ENCODE measurements around the gene CDC42.

Gene CDC42

DNA sequence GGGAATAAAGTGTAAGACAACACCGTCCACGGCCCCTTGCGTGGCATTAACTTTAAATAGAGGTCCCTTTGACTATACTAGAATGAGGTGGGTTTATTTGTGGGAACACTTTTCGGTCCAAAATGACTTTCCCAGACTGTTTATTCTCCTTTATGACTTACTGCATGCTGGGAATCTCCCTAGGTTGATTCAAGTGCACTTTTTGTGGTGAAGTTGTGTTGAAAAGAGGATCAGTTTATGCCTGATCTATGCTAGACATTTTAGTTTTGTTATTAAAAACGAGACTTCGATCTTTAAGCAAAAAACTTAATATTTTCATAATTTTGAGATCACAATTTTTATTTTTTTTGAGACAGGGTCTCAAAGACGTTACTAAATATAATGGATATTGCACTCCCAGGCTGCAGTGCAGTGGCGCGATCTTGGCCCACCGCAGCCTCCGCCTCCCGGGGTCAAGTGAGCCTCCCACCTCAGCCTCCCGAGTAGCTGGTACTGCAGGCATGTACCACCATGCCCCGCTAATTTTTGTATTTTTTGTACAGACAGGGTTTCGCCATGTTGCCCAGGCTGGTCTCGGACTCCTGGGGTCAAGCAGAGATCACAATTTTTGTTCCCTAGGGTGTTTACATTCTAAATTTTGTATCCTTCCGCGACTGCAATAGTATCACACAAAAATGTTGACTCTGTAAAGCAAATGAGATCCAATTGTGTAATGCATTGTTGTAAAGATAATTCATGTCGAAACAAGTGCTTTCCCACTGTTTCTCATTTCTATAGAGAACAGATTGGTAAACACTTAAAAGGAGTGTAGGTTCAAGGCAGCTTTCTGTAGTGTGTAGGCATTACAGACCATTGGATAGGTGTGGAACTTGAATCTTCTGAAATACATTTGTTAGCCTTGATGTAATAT lies 1.6 kb downstream of the CDC42 start:
- peak overlapping the region; percentile 98 for H3K27ac ChIP-seq (ENCODE audit: low read depth, low read length)
- peak overlapping the region; percentile 95 for H3K9ac ChIP-seq (ENCODE audit: low read depth, low read length)
- H3K27me3 ChIP-seq (ENCODE audit: control insufficient read depth, insufficient read depth, low read length), result no peaks in the 10 kb centered on the region
- no peaks in the 10 kb centered on the region for H3K4me1 ChIP-seq (ENCODE audit: control insufficient read depth, insufficient read depth, low read length)
- peaks cover 5% of the 10 kb centered on the region; the same call in 1 of the 2 replicates for H3K36me3 ChIP-seq (ENCODE audit: control insufficient read depth, insufficient read depth, low read length)
- H3K9me3 ChIP-seq (ENCODE audit: control insufficient read depth, insufficient read depth, low read length), result no peaks in the 10 kb centered on the region
- H3K4me3 ChIP-seq (ENCODE audit: low read depth, low read length), result peak overlapping the region; percentile 88

- H3K27ac ChIP-seq (ENCODE audit: low read depth, low read length), result no peak overlapping the region
- no peak overlapping the region for H3K4me3 ChIP-seq (ENCODE audit: low read depth, low read length)
- peaks cover 5% of the 10 kb centered on the region; the same call in 1 of the 2 replicates for H3K36me3 ChIP-seq (ENCODE audit: control insufficient read depth, insufficient read depth, low read length)
- no peaks in the 10 kb centered on the region for H3K9me3 ChIP-seq (ENCODE audit: control insufficient read depth, insufficient read depth, low read length)
- no peak overlapping the region for H3K9ac ChIP-seq (ENCODE audit: low read depth, low read length)
- H3K4me1 ChIP-seq (ENCODE audit: control insufficient read depth, insufficient read depth, low read length), result no peaks in the 10 kb centered on the region
- no peaks in the 10 kb centered on the region for H3K27me3 ChIP-seq (ENCODE audit: control insufficient read depth, insufficient read depth, low read length)
Observed at GRCh38 chr1:22055463-22055862, 3.0 kb downstream of the CDC42 start.

DNA sequence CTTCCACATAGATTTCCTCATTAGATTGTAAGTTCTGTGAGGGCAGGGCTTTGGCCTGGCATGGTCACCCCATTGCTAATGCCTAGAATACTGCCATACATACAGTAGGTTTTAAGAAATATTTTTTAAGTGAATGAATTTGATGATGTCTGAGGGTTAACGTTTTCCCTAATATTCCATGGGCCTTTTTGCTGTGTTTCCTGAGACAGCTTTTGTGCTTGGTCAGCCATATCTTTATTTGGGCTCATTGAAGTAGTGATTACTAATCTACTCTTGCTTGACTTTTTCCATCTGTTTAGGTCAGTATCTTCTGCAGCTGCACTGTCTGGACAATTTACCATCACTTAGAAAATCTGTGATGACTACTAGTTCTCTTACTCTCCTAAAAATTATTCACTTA lies 3.5 kb downstream of the CDC42 start:
- no peaks in the 10 kb centered on the region for H3K4me1 ChIP-seq (ENCODE audit: control insufficient read depth, insufficient read depth, low read length)
- H3K36me3 ChIP-seq (ENCODE audit: control insufficient read depth, insufficient read depth, low read length), result peaks cover 5% of the 10 kb centered on the region; the same call in 1 of the 2 replicates
- no peaks in the 10 kb centered on the region for H3K27me3 ChIP-seq (ENCODE audit: control insufficient read depth, insufficient read depth, low read length)
- H3K27ac ChIP-seq (ENCODE audit: low read depth, low read length), result no peak overlapping the region
- H3K4me3 ChIP-seq (ENCODE audit: low read depth, low read length), result no peak overlapping the region
- no peaks in the 10 kb centered on the region for H3K9me3 ChIP-seq (ENCODE audit: control insufficient read depth, insufficient read depth, low read length)
- no peak overlapping the region for H3K9ac ChIP-seq (ENCODE audit: low read depth, low read length)

- no peak overlapping the region for H3K27ac ChIP-seq (ENCODE audit: low read depth, low read length)
- no peaks in the 10 kb centered on the region for H3K27me3 ChIP-seq (ENCODE audit: control insufficient read depth, insufficient read depth, low read length)
- no peak overlapping the region for H3K9ac ChIP-seq (ENCODE audit: low read depth, low read length)
- no peak overlapping the region for H3K4me3 ChIP-seq (ENCODE audit: low read depth, low read length)
- no peaks in the 10 kb centered on the region for H3K4me1 ChIP-seq (ENCODE audit: control insufficient read depth, insufficient read depth, low read length)
- peaks cover 5% of the 10 kb centered on the region; the same call in 1 of the 2 replicates for H3K36me3 ChIP-seq (ENCODE audit: control insufficient read depth, insufficient read depth, low read length)
- no peaks in the 10 kb centered on the region for H3K9me3 ChIP-seq (ENCODE audit: control insufficient read depth, insufficient read depth, low read length)
Observed at GRCh38 chr1:22056936-22057335, 4.4 kb downstream of the CDC42 start.

DNA sequence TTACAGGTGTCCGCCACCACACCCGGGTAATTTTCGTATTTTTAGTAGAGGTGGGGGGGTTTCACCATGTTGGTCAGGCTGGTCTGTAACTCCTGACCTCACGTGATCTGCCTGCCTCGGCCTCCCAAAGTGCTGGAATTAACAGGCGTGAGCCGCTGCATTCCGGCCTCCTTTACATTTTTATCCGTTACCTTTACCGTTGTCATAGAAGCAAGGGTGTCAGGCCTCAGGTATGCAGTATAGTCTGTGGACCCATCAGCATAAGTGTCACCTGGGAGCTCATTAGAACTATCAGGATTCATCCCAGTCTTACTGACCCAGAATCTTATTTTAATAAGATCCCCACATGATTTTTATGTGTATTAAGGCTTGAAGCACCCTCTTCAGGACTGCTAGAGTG lies 5.4 kb downstream of the CDC42 start:
- Histone ChIP-seq H3K4me3 (ENCODE audit: low read depth, low read length) (no peak overlapping the region), H3K9ac (ENCODE audit: low read depth, low read length) (no peak overlapping the region), H3K27me3 (ENCODE audit: control insufficient read depth, insufficient read depth, low read length) (no peaks in the 10 kb centered on the region), H3K4me1 (ENCODE audit: control insufficient read depth, insufficient read depth, low read length) (no peaks in the 10 kb centered on the region), H3K9me3 (ENCODE audit: control insufficient read depth, insufficient read depth, low read length) (no peaks in the 10 kb centered on the region), H3K27ac (ENCODE audit: low read depth, low read length) (no peak overlapping the region), H3K36me3 (ENCODE audit: control insufficient read depth, insufficient read depth, low read length) (peaks cover 5% of the 10 kb centered on the region; the same call in 1 of the 2 replicates)

DNA sequence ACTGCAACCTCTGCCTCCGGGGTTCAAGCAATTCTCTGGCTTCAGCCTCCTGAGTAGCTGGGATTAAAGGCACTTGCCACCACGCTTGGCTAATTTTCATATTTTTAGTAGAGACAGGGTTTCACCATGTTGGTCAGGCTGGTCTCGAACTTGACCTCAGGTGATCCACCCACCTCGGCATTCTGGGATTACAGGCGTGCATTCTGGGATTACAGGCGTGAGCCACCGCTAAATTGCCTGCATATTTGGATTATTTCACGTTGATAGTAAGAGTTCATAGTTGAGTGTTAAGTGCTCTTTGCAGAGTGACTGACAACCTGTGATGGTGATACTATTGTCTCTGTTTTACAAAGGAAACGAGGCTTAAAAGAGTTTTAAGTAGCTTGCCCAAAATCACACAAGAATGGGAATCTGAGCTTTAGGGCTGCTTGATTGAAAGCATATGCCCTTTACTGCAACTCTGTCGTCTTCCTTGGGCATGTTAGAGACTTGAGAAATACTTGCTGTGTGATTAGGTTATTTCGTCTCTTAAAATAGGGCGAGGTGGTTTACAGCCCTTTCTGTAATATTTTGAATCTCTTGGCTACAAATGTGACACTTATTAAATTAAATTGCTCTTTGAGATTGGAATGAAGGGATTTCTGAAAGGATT lies 12.4 kb downstream of the CDC42 start:
- Histone ChIP-seq H3K27ac (ENCODE audit: low read depth, low read length) (no peak overlapping the region), H3K27me3 (ENCODE audit: control insufficient read depth, insufficient read depth, low read length) (no peaks in the 10 kb centered on the region), H3K36me3 (ENCODE audit: control insufficient read depth, insufficient read depth, low read length) (no peaks in the 10 kb centered on the region), H3K9me3 (ENCODE audit: control insufficient read depth, insufficient read depth, low read length) (no peaks in the 10 kb centered on the region), H3K4me1 (ENCODE audit: control insufficient read depth, insufficient read depth, low read length) (peaks cover 14% of the 10 kb centered on the region), H3K9ac (ENCODE audit: low read depth, low read length) (no peak overlapping the region), H3K4me3 (ENCODE audit: low read depth, low read length) (no peak overlapping the region)

DNA sequence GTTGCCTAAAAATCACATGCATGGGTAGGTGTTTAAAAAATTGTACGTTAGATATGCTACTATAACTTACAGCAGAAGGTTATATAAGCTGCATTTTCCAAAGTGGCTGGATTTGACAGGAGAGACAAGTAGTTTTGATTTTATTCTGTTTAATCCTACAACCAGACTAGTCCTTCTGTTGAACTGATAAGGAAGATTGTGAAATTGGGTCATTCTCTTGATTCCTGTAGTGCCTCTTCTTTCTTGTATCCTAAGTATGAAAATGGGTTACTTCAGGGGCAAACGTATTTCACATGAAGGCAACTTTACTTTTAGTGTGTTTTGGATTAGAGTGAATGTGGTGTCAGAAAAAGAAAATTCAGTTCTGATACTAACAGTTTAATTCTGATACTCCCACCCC lies 19.0 kb downstream of the CDC42 start:
- Histone ChIP-seq H3K9me3 (ENCODE audit: control insufficient read depth, insufficient read depth, low read length) (no peaks in the 10 kb centered on the region), H3K9ac (ENCODE audit: low read depth, low read length) (no peak overlapping the region), H3K4me1 (ENCODE audit: control insufficient read depth, insufficient read depth, low read length) (peaks cover 19% of the 10 kb centered on the region), H3K36me3 (ENCODE audit: control insufficient read depth, insufficient read depth, low read length) (no peaks in the 10 kb centered on the region), H3K27ac (ENCODE audit: low read depth, low read length) (no peak overlapping the region), H3K27me3 (ENCODE audit: control insufficient read depth, insufficient read depth, low read length) (no peaks in the 10 kb centered on the region), H3K4me3 (ENCODE audit: low read depth, low read length) (no peak overlapping the region)

DNA sequence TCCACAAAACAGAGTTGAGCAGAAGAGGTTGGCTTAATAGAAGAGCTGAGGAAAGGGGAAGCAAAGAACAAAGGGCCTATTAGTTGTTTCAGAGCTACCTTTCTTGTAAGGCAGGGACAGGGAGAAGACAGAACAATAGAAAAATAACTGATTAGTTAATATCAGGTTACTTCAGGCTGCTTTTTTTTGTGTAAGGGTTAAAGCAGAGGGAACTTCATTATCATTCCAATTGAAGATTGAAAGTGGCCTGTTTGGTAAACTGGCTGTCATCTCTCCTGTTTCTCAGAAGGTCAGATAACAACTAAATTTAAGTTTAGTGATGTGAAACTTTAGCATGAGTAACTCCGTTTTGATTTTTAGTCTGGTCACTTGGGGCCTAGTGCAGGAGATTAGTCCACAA lies 22.3 kb downstream of the CDC42 start:
- Histone ChIP-seq H3K36me3 (ENCODE audit: control insufficient read depth, insufficient read depth, low read length) (peaks cover 13% of the 10 kb centered on the region), H3K9ac (ENCODE audit: low read depth, low read length) (0 out of 2 replicates have a peak overlapping the region, but pooled peaks have one; percentile 23)

DNA sequence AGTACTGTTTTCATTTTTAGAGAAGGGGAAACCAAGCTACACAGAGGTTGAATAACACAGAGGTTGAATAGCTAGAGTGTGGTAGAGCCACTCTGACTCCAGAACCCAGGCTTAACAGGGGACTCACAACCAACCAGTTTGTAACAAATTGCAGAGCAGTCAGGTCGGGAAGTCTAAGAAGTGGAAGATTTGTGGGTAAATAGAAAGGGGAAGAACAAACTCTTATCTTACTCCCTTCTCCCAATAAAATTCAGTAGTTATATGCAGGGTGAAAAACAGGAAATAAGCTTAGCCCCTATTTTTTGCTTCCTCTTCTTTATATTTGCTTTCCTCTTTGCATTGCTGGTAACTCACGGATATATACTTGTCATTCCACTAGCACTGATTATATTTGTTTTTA lies 23.2 kb downstream of the CDC42 start:
- peaks cover 18% of the 10 kb centered on the region for H3K36me3 ChIP-seq (ENCODE audit: control insufficient read depth, insufficient read depth, low read length)
- no peaks in the 10 kb centered on the region for H3K27me3 ChIP-seq (ENCODE audit: control insufficient read depth, insufficient read depth, low read length)
- no peak overlapping the region for H3K9ac ChIP-seq (ENCODE audit: low read depth, low read length)
- H3K4me3 ChIP-seq (ENCODE audit: low read depth, low read length), result no peak overlapping the region
- H3K4me1 ChIP-seq (ENCODE audit: control insufficient read depth, insufficient read depth, low read length), result peaks cover 16% of the 10 kb centered on the region
- H3K27ac ChIP-seq (ENCODE audit: low read depth, low read length), result no peak overlapping the region
- H3K9me3 ChIP-seq (ENCODE audit: control insufficient read depth, insufficient read depth, low read length), result no peaks in the 10 kb centered on the region

More for the DNA sequence above, 22.3 kb downstream of the CDC42 start:
- Histone ChIP-seq H3K4me1 (ENCODE audit: control insufficient read depth, insufficient read depth, low read length) (peaks cover 16% of the 10 kb centered on the region), H3K4me3 (ENCODE audit: low read depth, low read length) (no peak overlapping the region; the same call in 1 of the 2 replicates), H3K9me3 (ENCODE audit: control insufficient read depth, insufficient read depth, low read length) (no peaks in the 10 kb centered on the region), H3K27me3 (ENCODE audit: control insufficient read depth, insufficient read depth, low read length) (no peaks in the 10 kb centered on the region), H3K27ac (ENCODE audit: low read depth, low read length) (peak overlapping the region; percentile 59)

GRCh38 chr1:22076346-22076745 lies 23.8 kb downstream of the CDC42 start:
- H3K36me3 ChIP-seq (ENCODE audit: control insufficient read depth, insufficient read depth, low read length), result peaks cover 23% of the 10 kb centered on the region
- no peak overlapping the region for H3K9ac ChIP-seq (ENCODE audit: low read depth, low read length)
- H3K4me1 ChIP-seq (ENCODE audit: control insufficient read depth, insufficient read depth, low read length), result peaks cover 16% of the 10 kb centered on the region
- no peak overlapping the region for H3K27ac ChIP-seq (ENCODE audit: low read depth, low read length)
- H3K27me3 ChIP-seq (ENCODE audit: control insufficient read depth, insufficient read depth, low read length), result no peaks in the 10 kb centered on the region
- H3K9me3 ChIP-seq (ENCODE audit: control insufficient read depth, insufficient read depth, low read length), result no peaks in the 10 kb centered on the region
- no peak overlapping the region for H3K4me3 ChIP-seq (ENCODE audit: low read depth, low read length)

DNA sequence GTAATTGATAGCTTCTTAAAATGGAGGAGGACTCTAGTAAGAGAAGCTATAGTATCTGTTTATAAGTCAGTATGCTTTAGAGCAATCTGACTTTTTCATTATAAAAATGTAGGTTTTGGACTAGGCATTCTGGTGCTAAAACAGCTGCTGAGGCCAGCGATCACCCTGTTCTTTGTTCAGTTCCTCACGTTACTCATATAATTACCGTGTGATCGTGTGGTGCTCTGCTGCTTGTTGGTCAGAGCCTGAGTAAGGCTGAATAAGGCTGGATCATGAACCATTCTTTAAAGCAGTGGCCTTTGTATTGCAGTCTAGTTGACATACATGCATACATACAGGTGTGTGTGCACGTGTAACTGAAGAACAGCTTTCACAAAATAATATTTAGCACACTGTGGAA lies 25.2 kb downstream of the CDC42 start:
- H3K27me3 ChIP-seq (ENCODE audit: control insufficient read depth, insufficient read depth, low read length), result no peaks in the 10 kb centered on the region
- no peak overlapping the region for H3K27ac ChIP-seq (ENCODE audit: low read depth, low read length)
- H3K4me3 ChIP-seq (ENCODE audit: low read depth, low read length), result no peak overlapping the region
- H3K36me3 ChIP-seq (ENCODE audit: control insufficient read depth, insufficient read depth, low read length), result peaks cover 37% of the 10 kb centered on the region
- H3K4me1 ChIP-seq (ENCODE audit: control insufficient read depth, insufficient read depth, low read length), result peaks cover 16% of the 10 kb centered on the region
- no peak overlapping the region for H3K9ac ChIP-seq (ENCODE audit: low read depth, low read length)
- H3K9me3 ChIP-seq (ENCODE audit: control insufficient read depth, insufficient read depth, low read length), result no peaks in the 10 kb centered on the region
